Measurements from ENCODE around the gene NLRP10. TPM values are rescaled to one million over a fixed set of nuclear protein-coding genes. Genes with fewer than 3 reads are reported as not detected.

Gene NLRP10
- total RNA-seq, 1 donor from 2014 or later: not detected

Other genes starting within 250 kb of the NLRP10 start
- gene OR5P2, start 168.5 kb downstream of the NLRP10 start, total RNA-seq: not detected in 2 replicates
- gene OR5P3, start 134.6 kb downstream of the NLRP10 start, total RNA-seq: not detected in 2 replicates
- gene OR10A6, start 34.2 kb downstream of the NLRP10 start, total RNA-seq: not detected in 2 replicates
- not detected in 2 replicates for gene OR10A3, start 23.7 kb downstream of the NLRP10 start, total RNA-seq
- 228 and 233 TPM in 2 replicates for gene EIF3F, start 21.9 kb upstream of the NLRP10 start, total RNA-seq
- 0.23 and 0.25 TPM in 2 replicates for gene TUB, start 115.8 kb upstream of the NLRP10 start, total RNA-seq
- gene RIC3, start 203.6 kb upstream of the NLRP10 start, total RNA-seq: 4.7 TPM in 2 replicates

All from T-helper 2 cell treated with Interferon-gamma antibody and Interleukin-4, amounts not matched to agents 100 ng/mL and 5 ng/mL, for 36 hours (primary cell).